Measurements from ENCODE around the gene RPS19.

Gene RPS19

DNA sequence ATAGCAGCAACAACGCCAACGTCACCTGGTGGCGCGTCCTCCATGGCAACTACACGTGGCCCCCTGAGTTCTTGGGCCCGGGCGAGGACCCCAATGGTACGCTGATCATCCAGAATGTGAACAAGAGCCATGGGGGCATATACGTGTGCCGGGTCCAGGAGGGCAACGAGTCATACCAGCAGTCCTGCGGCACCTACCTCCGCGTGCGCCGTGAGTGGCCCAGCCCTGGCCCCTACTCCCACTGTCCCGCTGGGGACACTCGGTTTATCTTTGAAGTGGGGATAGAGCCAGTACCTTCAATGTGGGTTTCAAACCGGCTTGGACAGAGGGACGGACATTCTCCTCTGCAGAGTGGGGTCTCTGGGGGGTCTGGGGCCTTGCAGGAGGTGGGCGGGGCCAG, 19.0 kb downstream of the RPS19 start:
- no peak overlapping the region for H4K8ac ChIP-seq (ENCODE audit: low read length)
- no peak for DNase-seq
- peaks cover 15 to 26% of the 10 kb centered on the region in 2 experiments for H3K27me3 ChIP-seq (ENCODE audit: control insufficient read depth in 1 of 2, insufficient read depth in 1 of 2, low read length in 2 of 2)
- H3K27ac ChIP-seq (ENCODE audit: low read length, poor library complexity, severe bottlenecking): no peak overlapping the region
- no peak overlapping the region for H2BK12ac ChIP-seq (ENCODE audit: low read length in 2 of 2)
- peaks cover 4% of the 10 kb centered on the region for H3K4me1 ChIP-seq (ENCODE audit: control insufficient read depth, insufficient read depth, low read depth, low read length)
- no peak overlapping the region for H2BK120ac ChIP-seq (ENCODE audit: low read depth, low read length)
- no peaks in the 10 kb centered on the region for H3K79me1 ChIP-seq (replicated peaks; ENCODE audit: low read length, poor library complexity, severe bottlenecking)
- H2AFZ ChIP-seq (ENCODE audit: low read depth, low read length): no peak overlapping the region
- no peak overlapping the region for H2AK5ac ChIP-seq (ENCODE audit: low read length, severe bottlenecking)
- no peak overlapping the region for H2BK15ac ChIP-seq (ENCODE audit: low read depth, poor library complexity, severe bottlenecking)
- no peaks in the 10 kb centered on the region for H3K36me3 ChIP-seq (ENCODE audit: control insufficient read depth in 1 of 2, insufficient read depth in 2 of 2, low read depth in 1 of 2, low read length in 2 of 2)
- H3K14ac ChIP-seq (ENCODE audit: low read length in 2 of 2): no peak overlapping the region
- H3K4ac ChIP-seq (ENCODE audit: low read depth in 1 of 2, low read length in 2 of 2): no peak overlapping the region
- H2BK5ac ChIP-seq (ENCODE audit: low read depth, low read length, poor library complexity, severe bottlenecking): no peak overlapping the region
- H3K9ac ChIP-seq (ENCODE audit: low read length): no peak overlapping the region
- H3K18ac ChIP-seq (ENCODE audit: low read depth in 1 of 2, low read length in 2 of 2): no peak overlapping the region
- no peak overlapping the region for H3K4me3 ChIP-seq (ENCODE audit: insufficient read depth in 1 of 2, low read depth in 1 of 2, low read length in 2 of 2)
- no peaks in the 10 kb centered on the region for H3K9me3 ChIP-seq (ENCODE audit: control insufficient read depth, low read length)
- no peak overlapping the region for H4K91ac ChIP-seq (ENCODE audit: low read length)
- 83% methylated on average over 21 of the region's 21 CpGs for WGBS
- no peak overlapping the region for H3K23ac ChIP-seq (ENCODE audit: low read length in 2 of 2)
- no peak overlapping the region for H3K4me2 ChIP-seq (ENCODE audit: low read length, poor library complexity, severe bottlenecking)

GRCh38 chr19:41879670-41880328, 19.7 kb downstream of the RPS19 start:
- Histone ChIP-seq H2BK120ac (ENCODE audit: low read depth, low read length) (no peak overlapping the region), H3K4me2 (ENCODE audit: low read length, poor library complexity, severe bottlenecking) (no peak overlapping the region), H3K14ac (ENCODE audit: low read length in 2 of 2) (no peak overlapping the region), H2AFZ (ENCODE audit: low read depth, low read length) (no peak overlapping the region), H3K4me1 (ENCODE audit: control insufficient read depth, insufficient read depth, low read depth, low read length) (peaks cover 4% of the 10 kb centered on the region), H3K4ac (ENCODE audit: low read depth in 1 of 2, low read length in 2 of 2) (no peak overlapping the region), H3K79me1 (replicated peaks; ENCODE audit: low read length, poor library complexity, severe bottlenecking) (peaks cover 4% of the 10 kb centered on the region), H3K36me3 (ENCODE audit: control insufficient read depth in 1 of 2, insufficient read depth in 2 of 2, low read depth in 1 of 2, low read length in 2 of 2) (no peaks in the 10 kb centered on the region), H4K8ac (ENCODE audit: low read length) (no peak overlapping the region), H3K23ac (ENCODE audit: low read length in 2 of 2) (no peak overlapping the region), H3K9me3 (ENCODE audit: control insufficient read depth, low read length) (no peaks in the 10 kb centered on the region), H3K18ac (ENCODE audit: low read depth in 1 of 2, low read length in 2 of 2) (no peak overlapping the region), H2BK15ac (ENCODE audit: low read depth, poor library complexity, severe bottlenecking) (no peak overlapping the region), H4K91ac (ENCODE audit: low read length) (no peak overlapping the region), H2BK12ac (ENCODE audit: low read length in 2 of 2) (no peak overlapping the region), H3K27ac (ENCODE audit: low read length, poor library complexity, severe bottlenecking) (no peak overlapping the region), H2AK5ac (ENCODE audit: low read length, severe bottlenecking) (no peak overlapping the region), H2BK5ac (ENCODE audit: low read depth, low read length, poor library complexity, severe bottlenecking) (no peak overlapping the region), H3K9ac (ENCODE audit: low read length) (no peak overlapping the region), H3K4me3 (ENCODE audit: insufficient read depth in 1 of 2, low read depth in 1 of 2, low read length in 2 of 2) (no peak overlapping the region), H3K27me3 (ENCODE audit: control insufficient read depth in 1 of 2, insufficient read depth in 1 of 2, low read length in 2 of 2) (peaks cover 15 to 26% of the 10 kb centered on the region in 2 experiments)
- DNase-seq: no peak
- WGBS: 76% methylated on average over 5 of the region's 7 CpGs

DNA sequence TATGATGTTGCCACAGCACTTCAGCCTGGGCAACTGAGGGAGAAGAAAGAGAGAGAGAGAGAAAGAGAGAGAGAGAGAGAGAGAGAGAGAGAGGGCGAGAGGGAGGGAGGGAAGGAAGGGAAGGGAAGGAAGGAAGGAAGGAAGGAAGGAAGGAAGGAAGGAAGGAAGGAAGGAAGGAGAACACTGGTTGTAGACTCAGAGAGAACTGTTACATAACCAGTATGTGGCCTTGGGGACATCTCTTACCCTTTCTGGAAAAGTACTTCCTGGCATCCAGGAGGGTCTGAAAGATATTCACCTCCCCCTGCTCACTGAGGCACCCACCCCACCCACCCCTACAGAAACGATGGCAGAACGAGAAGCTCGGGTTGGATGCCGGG, 20.3 kb downstream of the RPS19 start:
- Histone ChIP-seq H2AK5ac (ENCODE audit: low read length, severe bottlenecking) (no peak overlapping the region), H2BK15ac (ENCODE audit: low read depth, poor library complexity, severe bottlenecking) (no peak overlapping the region), H3K9ac (ENCODE audit: low read length) (no peak overlapping the region), H3K27me3 (ENCODE audit: control insufficient read depth in 1 of 2, insufficient read depth in 1 of 2, low read length in 2 of 2) (peaks cover 15 to 26% of the 10 kb centered on the region in 2 experiments), H4K8ac (ENCODE audit: low read length) (no peak overlapping the region), H3K79me1 (replicated peaks; ENCODE audit: low read length, poor library complexity, severe bottlenecking) (peaks cover 8% of the 10 kb centered on the region), H2AFZ (ENCODE audit: low read depth, low read length) (no peak overlapping the region), H3K4me3 (ENCODE audit: insufficient read depth in 1 of 2, low read depth in 1 of 2, low read length in 2 of 2) (no peak overlapping the region), H2BK120ac (ENCODE audit: low read depth, low read length) (no peak overlapping the region), H3K27ac (ENCODE audit: low read length, poor library complexity, severe bottlenecking) (no peak overlapping the region), H3K4ac (ENCODE audit: low read depth in 1 of 2, low read length in 2 of 2) (no peak overlapping the region), H3K36me3 (ENCODE audit: control insufficient read depth in 1 of 2, insufficient read depth in 2 of 2, low read depth in 1 of 2, low read length in 2 of 2) (no peaks in the 10 kb centered on the region), H3K18ac (ENCODE audit: low read depth in 1 of 2, low read length in 2 of 2) (no peak overlapping the region), H3K9me3 (ENCODE audit: control insufficient read depth, low read length) (no peaks in the 10 kb centered on the region), H3K4me2 (ENCODE audit: low read length, poor library complexity, severe bottlenecking) (no peak overlapping the region), H3K4me1 (ENCODE audit: control insufficient read depth, insufficient read depth, low read depth, low read length) (peaks cover 8% of the 10 kb centered on the region), H2BK5ac (ENCODE audit: low read depth, low read length, poor library complexity, severe bottlenecking) (no peak overlapping the region), H2BK12ac (ENCODE audit: low read length in 2 of 2) (no peak overlapping the region), H4K91ac (ENCODE audit: low read length) (no peak overlapping the region), H3K14ac (ENCODE audit: low read length in 2 of 2) (no peak overlapping the region), H3K23ac (ENCODE audit: low read length in 2 of 2) (no peak overlapping the region)
- 87% methylated on average over 3 of the region's 5 CpGs for WGBS
- DNase-seq: no peak

GRCh38 chr19:41882568-41883462, 22.8 kb downstream of the RPS19 start, which contains the start of gene ARHGEF1:
TSS of gene ARHGEF1 (plus strand) at chr19:41883184. CDS start at chr19:41888083, 4,899 bp downstream.
- H3K4ac ChIP-seq (ENCODE audit: low read depth in 1 of 2, low read length in 2 of 2): peak within 1 kb of the TSS; percentile 91 to 93
- peak within 1 kb of the TSS; percentile 26 for H3K27ac ChIP-seq (ENCODE audit: low read length, poor library complexity, severe bottlenecking)
- H3K4me1 ChIP-seq (ENCODE audit: control insufficient read depth, insufficient read depth, low read depth, low read length): peaks cover 19% of the 10 kb centered on the region
- H2BK5ac ChIP-seq (ENCODE audit: low read depth, low read length, poor library complexity, severe bottlenecking): peak within 1 kb of the TSS; percentile 35
- H4K91ac ChIP-seq (ENCODE audit: low read length): peak within 1 kb of the TSS; percentile 94
- peaks cover 15% of the 10 kb centered on the region for H3K79me1 ChIP-seq (replicated peaks; ENCODE audit: low read length, poor library complexity, severe bottlenecking)
- H3K14ac ChIP-seq (ENCODE audit: low read length in 2 of 2): peak within 1 kb of the TSS; percentile 6 to 78
- peak within 1 kb of the TSS in 1 of 2 experiments; percentile 21 for H2BK12ac ChIP-seq (ENCODE audit: low read length in 2 of 2)
- peak within 1 kb of the TSS; percentile 97 for H3K9ac ChIP-seq (ENCODE audit: low read length)
- H3K36me3 ChIP-seq (ENCODE audit: control insufficient read depth in 1 of 2, insufficient read depth in 2 of 2, low read depth in 1 of 2, low read length in 2 of 2): peaks cover 0 to 6% of the 10 kb centered on the region in 2 experiments
- H3K4me3 ChIP-seq (ENCODE audit: insufficient read depth in 1 of 2, low read depth in 1 of 2, low read length in 2 of 2): peak within 1 kb of the TSS; percentile 87 to 99
- H2BK120ac ChIP-seq (ENCODE audit: low read depth, low read length): peak within 1 kb of the TSS; percentile 85
- peak within 1 kb of the TSS; percentile 43 for H2AK5ac ChIP-seq (ENCODE audit: low read length, severe bottlenecking)
- H2BK15ac ChIP-seq (ENCODE audit: low read depth, poor library complexity, severe bottlenecking): peak within 1 kb of the TSS; percentile 92
- H3K23ac ChIP-seq (ENCODE audit: low read length in 2 of 2): peak within 1 kb of the TSS in 1 of 2 experiments; percentile 2
- H3K27me3 ChIP-seq (ENCODE audit: control insufficient read depth in 1 of 2, insufficient read depth in 1 of 2, low read length in 2 of 2): peaks cover 8 to 19% of the 10 kb centered on the region in 2 experiments
- peak within 1 kb of the TSS; percentile 89 to 90 for H3K18ac ChIP-seq (ENCODE audit: low read depth in 1 of 2, low read length in 2 of 2)
- peak within 1 kb of the TSS; percentile 72 for H3K4me2 ChIP-seq (ENCODE audit: low read length, poor library complexity, severe bottlenecking)
- H2AFZ ChIP-seq (ENCODE audit: low read depth, low read length): peak within 1 kb of the TSS; percentile 59
- peak within 1 kb of the TSS; percentile 97 for H4K8ac ChIP-seq (ENCODE audit: low read length)
- H3K9me3 ChIP-seq (ENCODE audit: control insufficient read depth, low read length): no peaks in the 10 kb centered on the region
- WGBS: 5% methylated on average over 41 of the region's 80 CpGs
- peak; percentile 12 for DNase-seq

Measured in mesenchymal stem cell (in vitro differentiated cells and primary cell).